ENCODE measurements around the gene APOL2. TPM values are rescaled to one million over a fixed set of nuclear protein-coding genes. Genes with fewer than 3 reads are reported as not detected.

The APOL2 gene
- 38.4 and 45.0 TPM in 2 replicates for total RNA-seq

GRCh38 chr22:36239401-36240171 lies at the start of gene APOL2:
APOL2 (minus strand) TSS chr22:36239527; CDS start chr22:36233162, 6,365 bp downstream.

GRCh38 chr22:36252754-36253522 lies 13.6 kb upstream of the APOL2 start, which contains the start of gene APOL1:
APOL1 (plus strand) TSS chr22:36253133; CDS start chr22:36254956, 1,823 bp downstream.

GRCh38 chr22:36201630-36202319 lies 37.6 kb downstream of the APOL2 start, which contains the start of gene APOL4:
APOL4 (minus strand) TSS chr22:36201809; CDS start chr22:36201734, 75 bp downstream.

Other genes with a start within 250 kb of the APOL2 start
- 104 and 117 TPM in 2 replicates for gene RBFOX2, start 210.7 kb downstream of the APOL2 start, total RNA-seq
- gene APOL3, start 78.8 kb downstream of the APOL2 start, total RNA-seq: 8.8 and 17.8 TPM in 2 replicates
- 2.1 and 2.2 TPM in 2 replicates for gene APOL4, start 37.7 kb downstream of the APOL2 start, total RNA-seq
- 2.8 and 6.1 TPM in 2 replicates for gene APOL1, start 13.6 kb upstream of the APOL2 start, total RNA-seq
- 215 and 459 TPM in 2 replicates for gene MYH9, start 148.4 kb upstream of the APOL2 start, total RNA-seq
- gene TXN2, start 242.1 kb upstream of the APOL2 start, total RNA-seq: 66.7 and 101 TPM in 2 replicates